ENCODE results near the gene MACC1.
A peak's percentile ranks its signal among the peaks of the same experiment; 100 is the strongest.

The MACC1 gene

DNA sequence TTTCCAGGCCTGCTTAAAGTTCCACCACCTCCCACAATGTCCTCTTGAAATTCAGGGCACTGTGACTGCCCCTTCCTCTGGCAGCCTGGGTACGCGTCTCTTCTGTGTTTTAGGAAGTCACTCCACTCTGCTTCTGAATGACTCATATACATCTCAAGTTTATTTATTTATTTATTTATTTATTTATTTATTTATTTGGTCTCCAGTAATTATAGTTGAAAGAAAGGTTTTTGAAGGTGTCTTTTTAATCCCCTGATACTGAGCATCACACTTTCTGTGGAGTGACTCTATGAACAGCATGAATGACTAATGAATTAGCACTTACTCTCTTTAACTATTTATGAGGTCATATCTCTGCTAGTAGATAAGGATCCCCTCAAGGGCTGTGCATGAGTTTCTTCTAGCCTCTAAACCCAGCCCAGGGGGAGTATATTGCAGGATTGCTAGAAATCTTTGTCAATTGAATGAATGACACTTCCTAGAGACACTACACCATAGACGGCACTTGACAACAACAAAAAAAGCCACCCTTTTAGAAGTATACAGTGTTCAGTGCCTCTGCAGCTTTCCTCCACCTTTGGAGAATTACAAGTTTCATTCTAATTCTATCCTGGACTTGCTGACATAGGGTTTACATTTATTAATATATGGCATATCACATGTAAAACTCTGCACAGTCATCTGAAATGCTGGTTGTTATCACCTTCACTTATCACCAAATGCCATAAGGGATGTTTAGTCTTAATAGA lies 2.1 kb downstream of the MACC1 start:
- Histone ChIP-seq H3K9me3 (replicated peaks; ENCODE audit: insufficient read depth, low read length) (no peaks in the 10 kb centered on the region), H4K20me1 (ENCODE audit: insufficient read depth, low read length) (no peaks in the 10 kb centered on the region), H3K4me2 (ENCODE audit: low read depth, low read length) (peak overlapping the region; percentile 75), H3K79me2 (ENCODE audit: low read length) (peaks cover 70% of the 10 kb centered on the region), H3K9ac (ENCODE audit: low read length) (peak overlapping the region; percentile 86), H3K4me1 (ENCODE audit: low read length) (peaks cover 28% of the 10 kb centered on the region), H3F3A (ENCODE audit: insufficient read depth, low read length) (peaks cover 22% of the 10 kb centered on the region), H3K36me3 (replicated peaks; ENCODE audit: insufficient read depth, low read length) (peaks cover 15% of the 10 kb centered on the region; the same call in 1 of the 2 replicates), H2AFZ (ENCODE audit: low read length) (no peak overlapping the region), H3K9me2 (replicated peaks; ENCODE audit: insufficient read depth, low read length) (no peaks in the 10 kb centered on the region), H3K4me3 (ENCODE audit: low read length) (peak overlapping the region; percentile 72), H3K27ac (ENCODE audit: low read length) (peak overlapping the region; percentile 97; the same call in 1 of the 2 replicates), H3K27me3 (replicated peaks; ENCODE audit: insufficient read depth, low read length) (no peaks in the 10 kb centered on the region)
- TF ChIP-seq EZH2phosphoT487 (IDR thresholded peaks at IDR 0.05; ENCODE audit: low read length) (no peak), EZH2 (optimal IDR thresholded peaks at IDR 0.05; ENCODE audit: low read depth, low read length) (no peak)
- TF ChIP-seq, protein P1, sequence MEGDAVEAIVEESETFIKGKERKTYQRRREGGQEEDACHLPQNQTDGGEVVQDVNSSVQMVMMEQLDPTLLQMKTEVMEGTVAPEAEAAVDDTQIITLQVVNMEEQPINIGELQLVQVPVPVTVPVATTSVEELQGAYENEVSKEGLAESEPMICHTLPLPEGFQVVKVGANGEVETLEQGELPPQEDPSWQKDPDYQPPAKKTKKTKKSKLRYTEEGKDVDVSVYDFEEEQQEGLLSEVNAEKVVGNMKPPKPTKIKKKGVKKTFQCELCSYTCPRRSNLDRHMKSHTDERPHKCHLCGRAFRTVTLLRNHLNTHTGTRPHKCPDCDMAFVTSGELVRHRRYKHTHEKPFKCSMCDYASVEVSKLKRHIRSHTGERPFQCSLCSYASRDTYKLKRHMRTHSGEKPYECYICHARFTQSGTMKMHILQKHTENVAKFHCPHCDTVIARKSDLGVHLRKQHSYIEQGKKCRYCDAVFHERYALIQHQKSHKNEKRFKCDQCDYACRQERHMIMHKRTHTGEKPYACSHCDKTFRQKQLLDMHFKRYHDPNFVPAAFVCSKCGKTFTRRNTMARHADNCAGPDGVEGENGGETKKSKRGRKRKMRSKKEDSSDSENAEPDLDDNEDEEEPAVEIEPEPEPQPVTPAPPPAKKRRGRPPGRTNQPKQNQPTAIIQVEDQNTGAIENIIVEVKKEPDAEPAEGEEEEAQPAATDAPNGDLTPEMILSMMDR (IDR thresholded peaks at IDR 0.05; ENCODE audit: low read length) = no peak
- no peak for DNase-seq

DNA sequence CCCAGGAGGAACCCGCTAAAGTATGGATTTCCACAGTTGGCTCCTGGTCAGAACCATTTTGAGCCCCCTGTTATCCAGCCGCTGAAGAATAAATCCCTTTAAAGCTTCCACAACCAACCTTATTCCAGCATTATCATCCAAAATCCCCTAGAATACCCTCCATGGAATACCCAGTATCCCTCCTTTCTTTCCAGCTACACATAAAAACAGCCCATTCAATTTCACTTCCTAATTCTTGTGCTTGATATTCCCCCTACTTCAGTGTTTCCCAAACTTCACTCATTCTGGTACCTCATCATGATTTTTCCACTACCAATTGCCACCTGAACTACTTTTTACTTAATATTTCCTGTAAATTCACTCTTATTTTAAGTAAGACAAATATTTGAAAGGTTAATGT lies 3.1 kb downstream of the MACC1 start:
- Histone ChIP-seq H3K9me3 (replicated peaks; ENCODE audit: insufficient read depth, low read length) (no peaks in the 10 kb centered on the region), H3K27me3 (replicated peaks; ENCODE audit: insufficient read depth, low read length) (no peaks in the 10 kb centered on the region), H3F3A (ENCODE audit: insufficient read depth, low read length) (peaks cover 15% of the 10 kb centered on the region), H3K9ac (ENCODE audit: low read length) (no peak overlapping the region), H3K36me3 (replicated peaks; ENCODE audit: insufficient read depth, low read length) (peaks cover 22% of the 10 kb centered on the region), H3K79me2 (ENCODE audit: low read length) (peaks cover 80% of the 10 kb centered on the region), H4K20me1 (ENCODE audit: insufficient read depth, low read length) (no peaks in the 10 kb centered on the region), H3K4me3 (ENCODE audit: low read length) (no peak overlapping the region), H3K4me1 (ENCODE audit: low read length) (peaks cover 21% of the 10 kb centered on the region), H3K9me2 (replicated peaks; ENCODE audit: insufficient read depth, low read length) (no peaks in the 10 kb centered on the region), H3K27ac (ENCODE audit: low read length) (no peak overlapping the region), H2AFZ (ENCODE audit: low read length) (no peak overlapping the region), H3K4me2 (ENCODE audit: low read depth, low read length) (0 out of 2 replicates have a peak overlapping the region, but pooled peaks have one; percentile 12)
- DNase-seq = no peak
- TF ChIP-seq, protein P1 (IDR thresholded peaks at IDR 0.05; ENCODE audit: low read length) = no peak

DNA sequence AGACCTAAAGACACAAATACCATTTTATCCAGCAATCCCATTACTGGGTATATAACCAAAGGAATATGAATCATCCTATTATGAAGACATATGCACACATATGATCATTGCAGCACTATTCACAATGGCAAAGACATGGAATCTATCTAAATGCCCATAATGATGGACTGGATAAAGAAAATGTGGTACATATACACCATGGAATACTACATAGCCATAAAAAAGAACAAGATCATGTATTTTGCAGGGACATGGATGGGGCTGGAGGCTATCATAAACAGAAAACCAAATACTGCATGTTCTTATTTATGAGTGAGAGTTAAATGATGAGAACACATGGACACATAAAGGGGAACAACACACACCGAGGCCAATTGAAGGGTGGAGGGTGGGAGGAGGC lies 3.8 kb downstream of the MACC1 start:
- TF ChIP-seq EZH2phosphoT487 (IDR thresholded peaks at IDR 0.05; ENCODE audit: low read length) = no peak
- no peak for TF ChIP-seq EZH2 (optimal IDR thresholded peaks at IDR 0.05; ENCODE audit: low read depth, low read length)
- TF ChIP-seq, protein P1 (IDR thresholded peaks at IDR 0.05; ENCODE audit: low read length) = no peak
- no peaks in the 10 kb centered on the region for H3K9me3 ChIP-seq (replicated peaks; ENCODE audit: insufficient read depth, low read length)
- H3K4me1 ChIP-seq (ENCODE audit: low read length) = peaks cover 14% of the 10 kb centered on the region
- H3K4me2 ChIP-seq (ENCODE audit: low read depth, low read length) = no peak overlapping the region
- peaks cover 22% of the 10 kb centered on the region for H3K36me3 ChIP-seq (replicated peaks; ENCODE audit: insufficient read depth, low read length)
- no peaks in the 10 kb centered on the region for H3K9me2 ChIP-seq (replicated peaks; ENCODE audit: insufficient read depth, low read length)
- H3K9ac ChIP-seq (ENCODE audit: low read length) = no peak overlapping the region
- no peak overlapping the region for H3K27ac ChIP-seq (ENCODE audit: low read length)
- H3F3A ChIP-seq (ENCODE audit: insufficient read depth, low read length) = peaks cover 9% of the 10 kb centered on the region
- H3K4me3 ChIP-seq (ENCODE audit: low read length) = no peak overlapping the region
- H2AFZ ChIP-seq (ENCODE audit: low read length) = no peak overlapping the region
- no peaks in the 10 kb centered on the region for H3K27me3 ChIP-seq (replicated peaks; ENCODE audit: insufficient read depth, low read length)
- H3K79me2 ChIP-seq (ENCODE audit: low read length) = peaks cover 88% of the 10 kb centered on the region
- no peak for DNase-seq
- no peaks in the 10 kb centered on the region for H4K20me1 ChIP-seq (ENCODE audit: insufficient read depth, low read length)
